GM19193 (cell line): ENCODE data around the gene KY.

Experiments
- POLR2A ChIP-seq: IDR thresholded peaks from 4 replicates; pipeline ENCODE4 v1.6.1; 2011; ENCODE audit not compliant: insufficient read depth, insufficient read length; ENCODE audit errors: extremely low read depth

KY gene

DNA sequence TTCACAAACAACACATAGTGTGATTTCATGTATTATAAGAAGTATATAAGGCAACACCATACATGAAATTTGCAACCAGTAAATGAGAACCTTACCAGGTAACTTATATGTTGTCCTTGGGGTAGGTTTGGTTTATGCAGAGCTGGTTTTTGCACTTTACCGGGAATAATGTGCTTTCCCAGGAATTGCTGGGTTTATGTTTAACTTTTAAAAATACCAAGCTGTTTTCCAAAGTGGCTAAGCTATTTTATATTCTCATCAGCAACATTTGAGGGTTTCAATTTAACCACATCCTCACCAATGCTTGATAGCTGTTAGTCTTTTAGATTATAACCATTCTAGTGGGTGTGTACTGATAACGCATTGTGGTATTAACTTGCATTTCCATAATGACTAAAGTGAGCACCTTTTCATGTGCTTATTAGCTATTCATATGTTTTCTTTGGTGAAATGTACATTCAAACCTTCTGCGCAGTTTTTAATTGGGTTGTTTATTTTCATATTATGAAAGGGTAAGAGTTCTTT, 71.6 kb downstream of the KY start:
- no peak for TF ChIP-seq POLR2A

DNA sequence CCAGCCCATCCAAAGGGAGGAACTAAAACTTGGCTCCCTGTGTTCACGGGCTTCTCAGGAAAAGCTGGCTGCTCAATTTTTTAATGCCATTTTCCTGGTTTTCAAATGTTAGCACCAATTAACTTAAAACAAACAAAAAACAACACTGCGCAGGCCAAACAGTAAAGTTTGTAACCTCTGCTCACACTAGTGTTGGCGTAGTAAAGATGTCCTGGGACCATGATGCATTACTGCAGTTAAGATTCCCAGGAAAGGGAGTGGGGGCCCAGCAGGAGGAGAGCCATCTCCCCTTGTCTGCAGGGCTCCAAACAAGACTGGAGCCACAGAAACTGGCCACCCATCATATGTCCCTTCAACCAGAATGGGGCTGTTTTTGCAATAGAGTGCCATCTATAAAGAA, 74.0 kb downstream of the KY start:
- no peak for TF ChIP-seq POLR2A

DNA sequence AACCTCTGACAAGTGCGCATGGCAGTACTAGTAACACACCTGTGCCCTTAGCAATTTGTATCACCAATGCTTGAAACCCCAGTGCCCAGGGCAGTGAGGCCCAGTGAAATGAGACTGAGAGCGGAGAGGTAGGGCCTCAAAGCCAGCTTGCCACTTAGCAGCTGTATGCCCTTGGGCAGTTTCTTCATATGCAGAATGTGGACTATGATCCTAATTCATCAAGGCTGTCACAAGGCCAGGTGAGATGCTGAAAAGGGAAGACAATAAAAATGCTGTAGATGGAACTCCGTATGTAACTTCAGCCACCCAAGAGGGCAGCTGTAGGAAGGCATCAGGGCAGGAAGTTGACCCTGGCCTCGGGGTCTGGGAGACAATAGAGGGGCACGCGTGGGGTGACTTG, 74.4 kb downstream of the KY start:
- no peak for TF ChIP-seq POLR2A

DNA sequence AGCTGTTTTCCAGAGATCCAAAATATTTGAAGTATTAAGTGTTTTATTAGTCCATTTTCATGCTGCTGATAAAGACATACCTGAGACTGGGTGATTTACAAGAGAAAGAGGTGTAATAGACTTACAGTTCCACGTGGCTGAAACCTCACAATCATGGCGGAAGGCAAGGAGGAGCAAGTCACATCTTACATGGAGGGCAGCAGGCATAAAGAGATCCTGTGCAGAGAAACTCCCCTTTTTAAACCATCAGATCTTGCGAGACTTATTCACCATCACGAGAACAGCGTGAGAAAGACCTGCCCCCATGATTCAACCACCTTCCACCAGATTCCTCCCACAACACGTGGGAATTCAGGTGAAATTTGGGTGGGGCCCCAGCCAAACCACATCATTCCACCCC, 82.0 kb downstream of the KY start:
- TF ChIP-seq POLR2A, result no peak

DNA sequence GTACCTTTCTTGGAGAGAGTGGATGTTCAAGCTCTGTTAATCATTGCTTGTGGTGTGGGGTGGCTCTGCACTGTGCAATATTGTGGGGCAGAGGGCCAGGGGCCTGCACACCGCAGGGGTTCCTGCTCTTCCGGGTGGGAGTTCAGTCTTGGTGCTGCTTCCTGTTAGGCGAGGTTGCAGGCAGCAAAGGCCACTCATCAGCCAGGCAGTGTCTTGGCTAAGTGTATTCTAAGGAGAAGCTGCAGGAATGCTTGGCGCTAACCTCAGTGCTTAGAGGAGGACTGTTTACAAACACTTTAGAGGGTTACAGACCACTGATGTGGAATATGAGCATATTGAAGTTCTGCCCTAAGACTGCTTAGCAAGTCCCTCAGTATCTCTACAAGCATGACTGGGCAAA, 83.2 kb downstream of the KY start:
- no peak for TF ChIP-seq POLR2A

DNA sequence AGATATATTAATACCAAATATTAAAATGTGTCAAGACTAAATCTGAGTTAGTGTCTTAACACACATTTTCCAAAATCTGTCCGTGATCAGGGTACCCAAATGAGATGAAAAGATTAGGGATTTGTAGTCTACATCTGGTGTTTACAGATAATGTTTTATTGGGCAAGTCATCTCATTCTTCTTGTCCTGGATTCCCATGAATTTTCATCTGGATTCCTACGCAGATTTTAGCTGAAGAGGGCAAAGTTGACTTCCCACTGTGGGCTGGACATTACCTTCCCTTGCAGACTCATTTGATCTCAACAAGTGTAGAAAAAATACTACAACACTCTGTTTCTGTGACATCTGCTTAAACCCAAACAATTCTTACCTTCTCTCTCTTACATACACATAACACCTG, 85.8 kb downstream of the KY start:
- no peak for TF ChIP-seq POLR2A

DNA sequence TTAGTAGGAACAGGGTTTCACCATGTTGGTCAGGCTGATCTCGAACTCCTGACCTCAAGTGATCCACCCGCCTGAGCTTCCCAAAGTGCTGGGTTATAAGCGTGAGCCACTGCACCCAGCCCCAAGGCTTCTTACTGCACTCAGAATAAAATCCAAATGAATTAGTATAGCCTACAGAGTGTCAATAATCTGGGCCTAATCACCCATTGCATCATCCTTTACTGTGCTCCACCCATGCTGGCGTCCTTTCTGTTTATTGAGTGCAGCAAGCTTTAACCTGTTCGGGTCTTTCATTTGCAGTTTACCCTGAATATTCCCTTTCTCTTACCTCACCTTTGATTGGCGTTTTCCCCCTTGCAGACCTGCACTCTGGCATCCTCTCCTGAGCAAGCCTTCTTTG, 87.2 kb downstream of the KY start:
- no peak for TF ChIP-seq POLR2A

DNA sequence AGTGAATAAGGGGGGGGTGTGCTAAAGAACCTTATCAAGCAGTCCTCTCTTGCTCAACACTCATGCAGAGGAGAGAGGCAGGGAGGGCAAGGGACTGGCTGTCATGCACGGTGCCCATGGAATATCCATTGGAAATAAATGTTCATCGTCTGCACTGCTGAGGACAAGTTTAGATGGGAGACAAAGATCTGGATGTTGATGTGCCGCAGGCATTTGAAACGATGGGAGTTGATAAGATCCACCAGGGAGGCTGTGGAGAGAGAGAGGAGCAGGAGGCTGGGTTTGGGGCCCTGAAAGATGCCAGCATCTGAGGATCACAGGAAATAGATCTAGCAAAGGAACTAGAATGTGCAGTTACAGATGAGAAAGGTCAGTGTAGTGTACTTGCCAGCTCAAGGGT, 88.8 kb downstream of the KY start:
- TF ChIP-seq POLR2A, result no peak

DNA sequence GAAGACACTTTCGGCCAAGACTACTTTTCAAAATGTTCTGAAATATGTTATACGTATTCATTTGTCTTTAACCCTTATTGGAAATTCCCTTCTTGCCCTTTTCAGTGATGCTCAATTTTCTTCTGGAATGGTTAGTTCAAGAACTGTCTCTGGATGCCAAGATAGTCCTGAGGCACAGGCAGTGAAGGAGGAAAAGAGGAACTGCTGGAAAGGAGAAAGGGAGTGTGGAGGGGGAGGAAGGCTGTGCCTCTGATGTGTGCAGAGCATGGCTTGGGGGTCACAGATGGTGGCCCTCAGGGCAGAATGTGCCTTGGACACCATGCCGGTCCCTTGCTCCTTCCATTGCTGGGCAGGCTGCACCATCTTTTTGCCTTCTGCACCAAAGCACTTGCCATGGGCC, 91.2 kb downstream of the KY start:
- no peak for TF ChIP-seq POLR2A
